ENCODE data around the gene MRPL37.

DNA sequence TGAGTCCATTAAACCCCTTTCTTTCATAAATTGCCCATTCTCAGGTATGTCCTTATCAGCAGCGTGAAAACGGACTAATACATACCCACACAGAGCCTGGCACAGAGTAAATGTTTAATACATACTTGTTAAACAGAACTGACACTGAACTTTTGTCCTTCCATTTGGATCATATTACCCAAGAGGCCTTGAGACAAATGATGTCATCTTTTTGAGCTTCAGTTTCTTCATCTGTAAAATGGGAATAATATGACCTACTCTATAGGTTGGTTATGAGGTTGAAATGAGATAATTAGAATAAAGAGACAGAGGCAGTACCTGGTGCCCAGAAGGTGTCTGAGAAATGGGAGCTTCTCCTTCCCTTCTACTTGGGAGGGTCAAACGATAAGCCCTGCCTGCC is 13.9 kb upstream of the MRPL37 start:
- TF ChIP-seq HOXD13 (CRISPR knock-in tag; IDR thresholded peaks at IDR 0.05; ENCODE audit: borderline replicate concordance), result no peak
- no peak for TF ChIP-seq CTCF (tag by site-specific recombination; IDR thresholded peaks at IDR 0.05)
- no peak for TF ChIP-seq ZNF423 (tag by site-specific recombination; IDR thresholded peaks at IDR 0.05)

Measured in HEK293 (cell line).